ENCODE data around the gene PGP. TPM values are rescaled to one million over a fixed set of nuclear protein-coding genes. Genes with fewer than 3 reads are reported as not detected.

PGP gene
- total RNA-seq, 2 experiments from 2014 or later: 19.8 to 20.1 TPM

- DNase-seq (no peak), ATAC-seq (no peak)
- Mint-ChIP-seq H3K27me3 (no peaks in the 10 kb centered on the region), H3K27ac (no peak overlapping the region), H3K9me3 (no peaks in the 10 kb centered on the region), H3K4me1 (ENCODE audit: low read depth) (peaks cover 5% of the 10 kb centered on the region), H3K4me3 (no peak overlapping the region), H3K36me3 (ENCODE audit: low read depth) (peaks cover 25% of the 10 kb centered on the region)
- ChIA-PET CTCF (no interaction called here), POLR2A (interaction anchor here (1.2 to 3.4 kb wide), 4 partner anchors 19 to 75 kb away, joined by 4 to 19 read pairs (median 4); partner anchors contain the start of genes BRICD5, ECI1 and TRAF7)
- TF ChIP-seq CTCF (IDR thresholded peaks at IDR 0.05): no peak
- intact Hi-C loops (cut with micrococcal nuclease): no loop called here
These were observed 15.1 kb upstream of the PGP start for GRCh38 chr16:2229632-2230250.

- H3K9me3 Mint-ChIP-seq: no peaks in the 10 kb centered on the region
- no peak overlapping the region for H3K4me3 Mint-ChIP-seq
- DNase-seq (no peak), ATAC-seq (no peak)
- peaks cover 21% of the 10 kb centered on the region for H3K36me3 Mint-ChIP-seq (ENCODE audit: low read depth)
- ChIA-PET CTCF (no interaction called here), POLR2A (interaction anchor here (1.6 to 1.8 kb wide), 2 partner anchors 34 to 74 kb away, joined by 4 read pairs; partner anchors contain the start of gene TRAF7)
- no peak for TF ChIP-seq CTCF (IDR thresholded peaks at IDR 0.05)
- no peak overlapping the region for H3K27ac Mint-ChIP-seq
- intact Hi-C loops (cut with micrococcal nuclease): no loop called here
- H3K27me3 Mint-ChIP-seq: no peaks in the 10 kb centered on the region
- peaks cover 7% of the 10 kb centered on the region for H3K4me1 Mint-ChIP-seq (ENCODE audit: low read depth)
These were observed 14.5 kb upstream of the PGP start for GRCh38 chr16:2229091-2229490.

GRCh38 chr16:2228161-2228824 is 13.7 kb upstream of the PGP start:
- no peak for ATAC-seq
- H3K27me3 Mint-ChIP-seq: no peaks in the 10 kb centered on the region
- H3K4me1 Mint-ChIP-seq (ENCODE audit: low read depth): peaks cover 7% of the 10 kb centered on the region
- ChIA-PET CTCF (no interaction called here), POLR2A (no interaction called here)
- H3K27ac Mint-ChIP-seq: no peak overlapping the region
- no peak for DNase-seq
- H3K36me3 Mint-ChIP-seq (ENCODE audit: low read depth): peaks cover 18% of the 10 kb centered on the region
- intact Hi-C loops (cut with micrococcal nuclease): no loop called here
- TF ChIP-seq CTCF (IDR thresholded peaks at IDR 0.05): no peak
- no peaks in the 10 kb centered on the region for H3K9me3 Mint-ChIP-seq
- no peak overlapping the region for H3K4me3 Mint-ChIP-seq

GRCh38 chr16:2226918-2227317 is 12.3 kb upstream of the PGP start:
- ATAC-seq (no peak), DNase-seq (no peak)
- no peak overlapping the region for H3K27ac Mint-ChIP-seq
- H3K9me3 Mint-ChIP-seq: no peaks in the 10 kb centered on the region
- intact Hi-C loops (cut with micrococcal nuclease): no loop called here
- H3K27me3 Mint-ChIP-seq: no peaks in the 10 kb centered on the region
- peaks cover 14% of the 10 kb centered on the region for H3K36me3 Mint-ChIP-seq (ENCODE audit: low read depth)
- POLR2A ChIA-PET: interaction anchor here (0.6 to 1.7 kb wide), 6 partner anchors 9 to 79 kb away, joined by 3 to 9 read pairs (median 4); partner anchors contain the start of genes DNASE1L2 and ECI1
- peaks cover 10% of the 10 kb centered on the region for H3K4me1 Mint-ChIP-seq (ENCODE audit: low read depth)
- CTCF ChIA-PET: no interaction called here
- no peak for TF ChIP-seq CTCF (IDR thresholded peaks at IDR 0.05)
- no peak overlapping the region for H3K4me3 Mint-ChIP-seq

- Mint-ChIP-seq H3K4me3 (no peak overlapping the region), H3K27me3 (no peaks in the 10 kb centered on the region), H3K27ac (no peak overlapping the region), H3K9me3 (no peaks in the 10 kb centered on the region), H3K36me3 (ENCODE audit: low read depth) (peaks cover 12% of the 10 kb centered on the region), H3K4me1 (ENCODE audit: low read depth) (peaks cover 10% of the 10 kb centered on the region)
- TF ChIP-seq CTCF (IDR thresholded peaks at IDR 0.05): no peak
- no peak for ATAC-seq
- DNase-seq: no peak
- intact Hi-C loops (cut with micrococcal nuclease): no loop called here
- ChIA-PET CTCF (interaction anchor here (0.8 to 2.7 kb wide), 2 partner anchors 26 to 31 kb away, joined by 4 to 9 read pairs; partner anchors contain the start of gene ECI1), POLR2A (interaction anchor here (0.8 to 4.0 kb wide), 6 partner anchors 10 to 71 kb away, joined by 3 to 19 read pairs (median 4); partner anchors contain the start of genes DNASE1L2, ECI1 and TRAF7)
These were observed 11.7 kb upstream of the PGP start for GRCh38 chr16:2226245-2226793.

All from activated CD8-positive, alpha-beta T cell treated with anti-CD3 and anti-CD28 coated beads for 36 hours (primary cell).